HG03139 (cell line): ENCODE measurements around the gene RHOA.
"Not testable (repeated sequence)": the region's sequence is repeated elsewhere in the genome, so short reads cannot be mapped to it uniquely, and the experiment has no call there.

Experiments used
- ATAC-seq: cut with Tn5 transposase; IDR thresholded peaks from one replicate; pipeline ENCODE4 v1.9.1; 2021; ENCODE audit not compliant: unreplicated experiment

Gene RHOA

GRCh38 chr3:49412632-49413337, 1.0 kb upstream of the RHOA start:
- ATAC-seq = no peak

- ATAC-seq = peak; percentile 18
Measured at GRCh38 chr3:49411535-49411967, 225 bp downstream of the RHOA start.

- ATAC-seq = no peak
Measured at GRCh38 chr3:49410846-49411534, 786 bp downstream of the RHOA start.

GRCh38 chr3:49410066-49410845, 1.5 kb downstream of the RHOA start:
- no peak for ATAC-seq

DNA sequence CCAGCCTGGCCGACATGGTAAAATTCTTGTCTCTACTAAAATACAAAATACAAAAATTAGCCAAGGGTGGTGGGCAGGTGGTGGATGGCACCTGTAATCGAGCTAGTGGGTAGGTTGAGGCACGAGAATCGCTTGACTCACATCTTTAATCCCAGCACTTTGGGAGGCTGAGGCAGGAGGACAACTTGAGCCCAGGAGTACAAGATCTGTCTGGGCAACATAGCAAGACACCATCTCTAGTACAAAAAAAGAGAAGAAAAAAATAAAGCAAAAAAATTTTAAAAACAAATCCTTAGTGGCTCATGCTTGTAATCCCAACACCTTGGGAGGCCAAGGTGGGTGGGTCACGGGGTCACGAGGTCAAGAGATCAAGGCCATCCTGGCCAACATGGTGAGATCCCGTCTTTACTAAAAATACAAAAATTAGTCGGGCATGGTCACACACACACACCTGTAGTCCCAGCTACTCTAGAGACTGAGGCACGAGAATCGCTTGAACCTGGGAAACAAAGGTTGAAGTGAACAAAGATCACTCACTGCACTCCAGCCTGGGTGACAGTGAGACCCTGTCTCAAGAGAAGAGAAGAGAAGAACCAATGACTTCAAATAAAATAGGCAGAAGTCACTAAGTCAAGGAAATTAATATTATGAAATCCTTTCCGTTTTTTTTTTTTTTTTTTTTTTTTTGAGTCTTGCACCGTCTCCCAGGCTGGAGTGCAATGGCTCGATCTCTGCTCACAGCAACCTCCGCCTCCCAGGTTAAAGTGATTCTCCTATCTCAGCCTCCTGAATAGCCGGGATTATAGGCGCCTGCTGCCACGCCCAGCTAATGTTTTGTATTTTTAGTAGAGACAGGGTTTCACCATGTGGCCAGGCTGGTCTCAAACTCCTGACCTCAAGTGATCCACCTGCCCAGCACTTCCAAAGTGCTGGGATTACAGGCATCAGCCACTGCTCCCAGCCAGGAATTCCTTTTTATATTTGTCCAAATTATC, 4.9 kb downstream of the RHOA start:
- ATAC-seq = no peak

DNA sequence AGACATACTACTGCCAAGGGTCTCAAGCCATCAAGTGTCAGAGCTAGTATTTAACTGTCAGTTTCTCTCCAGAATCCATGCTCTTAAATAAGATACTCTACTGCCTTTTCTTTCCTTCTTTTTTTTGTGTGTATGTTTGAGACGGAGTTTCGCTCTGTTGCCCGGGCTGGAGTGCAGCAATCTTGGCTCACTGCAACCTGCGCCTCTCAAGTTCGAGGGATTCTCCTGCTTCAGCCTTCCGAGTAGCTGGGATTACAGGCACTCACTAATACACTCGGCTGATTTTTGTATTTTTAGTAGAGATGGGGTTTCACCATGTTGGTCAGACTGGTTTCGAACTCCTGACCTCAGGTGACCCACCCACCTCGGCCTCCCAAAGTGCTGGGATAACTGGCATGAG, 6.2 kb downstream of the RHOA start:
- ATAC-seq = not testable (repeated sequence)

DNA sequence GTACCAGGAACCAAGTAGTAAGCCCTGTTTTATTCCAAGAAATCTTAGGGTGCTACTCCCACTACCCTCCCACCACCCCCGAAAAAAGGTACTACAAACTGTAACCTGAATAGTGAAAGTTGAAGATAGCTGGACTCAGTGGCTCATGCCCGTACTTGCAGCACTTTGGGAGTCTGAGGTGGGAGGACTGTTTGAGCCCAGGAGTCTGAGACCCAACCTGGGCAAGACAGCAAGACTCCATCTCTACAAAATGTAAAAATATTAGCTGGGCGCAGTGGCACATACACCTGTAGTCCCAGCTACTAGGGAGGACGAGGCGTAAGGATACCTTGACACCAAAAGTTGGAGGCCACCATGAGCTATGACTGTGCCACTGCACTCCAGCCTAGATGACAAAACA, 7.9 kb downstream of the RHOA start:
- no peak for ATAC-seq

- no peak for ATAC-seq
Measured at GRCh38 chr3:49401766-49402165, 10.0 kb downstream of the RHOA start.

DNA sequence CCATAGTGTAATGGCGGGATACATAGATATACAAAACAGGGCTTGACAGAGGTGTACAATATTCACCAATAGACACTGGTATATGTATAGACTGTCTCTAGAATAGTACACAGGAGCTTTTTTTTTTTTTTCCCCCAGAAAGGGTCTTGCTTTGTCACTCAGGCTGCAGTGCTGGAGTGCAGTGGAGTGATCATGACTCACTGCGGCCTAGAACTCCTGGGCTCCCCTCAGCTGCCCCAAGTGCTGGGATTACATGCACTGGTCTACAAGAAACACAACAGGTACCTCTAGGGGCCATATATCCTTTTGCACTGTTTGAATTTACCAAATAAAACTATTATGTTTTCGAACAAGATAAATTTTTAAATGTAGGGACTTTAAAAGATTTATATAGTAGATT, 12.3 kb downstream of the RHOA start:
- ATAC-seq = no peak

GRCh38 chr3:49397470-49397869, 14.3 kb downstream of the RHOA start:
- ATAC-seq = no peak

- not testable (repeated sequence) for ATAC-seq
Measured at GRCh38 chr3:49391310-49391709, 20.5 kb downstream of the RHOA start.

GRCh38 chr3:49389297-49389696, 22.5 kb downstream of the RHOA start:
- ATAC-seq = no peak

DNA sequence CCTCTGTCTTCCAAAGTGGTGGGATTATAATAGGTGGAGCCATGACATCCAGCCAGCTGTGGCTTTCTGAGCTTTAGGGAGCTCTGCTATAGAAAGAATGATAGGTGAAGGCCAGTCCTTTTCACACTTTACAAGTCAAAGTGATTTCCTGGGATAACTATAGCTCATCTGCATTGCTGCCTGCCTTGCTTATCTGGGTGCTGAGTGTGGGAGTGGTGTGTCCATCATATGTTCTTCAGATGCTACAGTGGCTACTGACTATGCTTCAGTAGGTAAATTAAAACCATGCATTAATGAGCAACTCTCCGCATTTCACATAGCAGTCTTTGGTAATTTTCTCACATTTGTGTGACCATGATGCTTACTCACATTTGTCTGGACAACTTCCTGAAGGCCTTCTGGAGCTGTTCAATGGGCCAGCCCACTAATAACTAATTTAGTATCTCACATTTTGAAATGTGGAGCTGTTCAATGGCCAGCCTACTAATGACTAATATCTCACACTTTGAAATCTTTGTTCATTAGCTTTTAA, 23.4 kb downstream of the RHOA start:
- no peak for ATAC-seq

- ATAC-seq = no peak
Measured at GRCh38 chr3:49387721-49388120, 24.1 kb downstream of the RHOA start.

DNA sequence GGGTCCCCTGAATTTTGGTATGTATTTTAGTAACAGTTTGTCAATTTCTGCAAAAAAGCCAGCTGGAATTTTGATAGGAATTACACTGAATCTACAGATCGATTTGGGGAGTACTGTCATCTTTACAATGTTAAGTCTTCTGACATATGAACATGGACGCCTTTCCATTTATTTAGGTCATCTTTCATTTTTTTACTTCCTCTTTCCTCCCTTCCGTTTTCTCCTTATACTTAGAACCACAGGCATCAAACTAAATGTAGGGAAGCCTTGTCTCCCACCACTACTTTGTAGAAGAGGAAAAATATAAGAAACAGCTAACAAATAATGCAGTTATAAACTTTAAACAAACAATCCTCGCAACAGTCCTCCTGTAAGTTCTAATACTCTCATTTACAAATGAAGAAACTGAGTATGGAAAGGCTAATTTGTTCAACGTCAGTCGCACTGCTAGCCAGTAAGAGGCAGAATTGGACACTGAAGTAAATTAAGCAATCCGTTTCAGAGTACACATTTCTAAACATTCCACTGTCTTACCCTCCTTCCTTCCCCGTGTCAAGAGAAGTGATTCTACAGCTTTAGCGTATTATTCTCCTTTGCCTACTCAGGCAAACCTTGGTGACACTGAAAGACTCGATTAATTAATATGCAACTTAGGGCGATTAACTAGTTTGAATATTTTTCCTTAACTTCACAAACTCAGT, 25.6 kb downstream of the RHOA start:
- no peak for ATAC-seq

GRCh38 chr3:49385617-49386016, 26.2 kb downstream of the RHOA start:
- no peak for ATAC-seq

- no peak for ATAC-seq
Measured at GRCh38 chr3:49383387-49383786, 28.4 kb downstream of the RHOA start.

DNA sequence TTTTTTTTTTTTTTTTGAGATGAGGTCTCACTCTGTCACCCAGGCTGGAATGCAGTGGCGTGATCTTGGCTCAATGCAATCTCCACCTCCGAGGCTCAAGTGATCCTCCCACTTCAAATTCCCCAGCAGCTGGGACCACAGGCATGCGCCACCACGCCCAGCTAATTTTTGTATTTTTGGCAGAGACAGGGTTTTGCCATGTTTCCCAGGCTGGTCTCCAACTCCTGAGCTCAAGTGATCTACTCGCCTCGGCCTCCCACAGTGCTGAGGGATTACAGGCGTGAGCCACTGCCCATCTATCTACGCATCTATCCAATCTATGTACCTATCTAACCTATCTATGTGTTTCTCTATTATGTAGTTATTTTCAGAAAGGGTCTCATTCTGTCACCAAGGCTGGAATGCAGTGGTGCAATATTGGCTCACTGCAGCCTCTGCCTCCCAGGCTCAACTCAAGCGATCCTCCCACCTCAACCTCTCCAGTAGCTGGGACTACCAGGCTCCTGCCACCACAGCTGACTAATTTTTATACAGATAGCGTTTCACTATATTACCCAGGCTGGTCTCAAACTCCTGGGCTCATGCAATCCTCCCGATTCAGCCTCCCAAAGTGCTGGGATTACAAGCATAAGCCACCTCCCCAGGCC, 33.4 kb downstream of the RHOA start:
- no peak for ATAC-seq

DNA sequence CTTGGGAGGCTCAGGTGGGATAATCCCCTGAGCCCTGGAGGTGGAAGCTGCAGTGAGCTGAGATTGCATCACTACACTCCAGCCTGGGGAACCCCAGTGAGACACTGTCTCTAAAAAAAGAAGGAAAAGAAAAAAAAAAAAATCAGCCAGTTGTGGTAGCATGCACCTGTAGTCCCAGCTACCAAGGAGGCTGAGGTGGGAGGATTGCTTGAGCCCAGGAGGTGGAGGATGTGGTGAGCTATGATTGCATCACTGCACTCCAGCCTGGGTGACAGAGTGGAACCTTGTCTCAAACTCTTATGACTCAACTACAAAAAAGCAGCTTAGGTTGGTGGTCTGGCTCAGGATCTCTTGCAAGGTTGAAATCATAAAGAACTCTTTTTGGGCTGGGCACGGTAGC, 34.3 kb downstream of the RHOA start:
- no peak for ATAC-seq
